H9 (cell line): ENCODE data around the gene SP4. TPM values are rescaled to one million over a fixed set of nuclear protein-coding genes. Genes with fewer than 3 reads are reported as not detected.

Experiments
- DNase-seq: peaks from one replicate; pipeline ENCODE4 v3.0.0-alpha.2; 2017
- H2AFZ ChIP-seq: one replicate; pipeline ENCODE4 v1.6.1; 2013; ENCODE audit warnings: mild to moderate bottlenecking, low read length, control low read depth, moderate library complexity
- H2AK5ac ChIP-seq: 2 replicates; pipeline ENCODE4 v1.6.1; 2013; ENCODE audit warnings: low read length, control low read depth, mixed read lengths; ENCODE audit not compliant: insufficient read length
- H2BK120ac ChIP-seq: one replicate; pipeline ENCODE4 v1.6.1; 2013; ENCODE audit warnings: low read depth, mild to moderate bottlenecking, low read length, control low read depth, inconsistent platforms; ENCODE audit not compliant: poor library complexity, severe bottlenecking
- H2BK12ac ChIP-seq: 2 replicates; pipeline ENCODE4 v1.6.1; 2013; ENCODE audit warnings: low read length, control low read depth, mixed read lengths, low read depth; ENCODE audit not compliant: insufficient read length
- H2BK15ac ChIP-seq: 2 replicates; pipeline ENCODE4 v1.6.1; 2013; ENCODE audit warnings: low read depth, low read length, control low read depth
- H2BK20ac ChIP-seq: one replicate; pipeline ENCODE4 v1.6.1; 2013; ENCODE audit warnings: low read depth, mild to moderate bottlenecking, low read length, control low read depth, inconsistent platforms; ENCODE audit not compliant: poor library complexity, severe bottlenecking
- H2BK5ac ChIP-seq: 2 replicates; pipeline ENCODE4 v1.6.1; 2013; ENCODE audit warnings: low read length, control low read depth, mixed read lengths; ENCODE audit not compliant: insufficient read length
- H3K14ac ChIP-seq: 2 replicates; pipeline ENCODE4 v1.6.1; 2013; ENCODE audit warnings: low read length, control low read depth; ENCODE audit not compliant: insufficient read depth
- H3K18ac ChIP-seq: 2 replicates; pipeline ENCODE4 v1.6.1; 2013; ENCODE audit warnings: low read depth, mild to moderate bottlenecking, mixed read lengths, low read length, control low read depth; ENCODE audit not compliant: insufficient read length
- H3K23ac ChIP-seq: 2 replicates; pipeline ENCODE4 v1.6.1; 2013; ENCODE audit warnings: low read length, control low read depth, mixed read lengths, low read depth; ENCODE audit not compliant: insufficient read length
- H3K23me2 ChIP-seq: 2 replicates; pipeline ENCODE4 v1.6.1; 2013; ENCODE audit warnings: low read depth, mild to moderate bottlenecking, mixed read lengths, low read length, control low read depth; ENCODE audit not compliant: insufficient read length, poor library complexity, severe bottlenecking
- H3K27ac ChIP-seq: 2 replicates; pipeline ENCODE4 v1.5.1; 2013; ENCODE audit warnings: low read length, control low read depth, mixed read lengths, low read depth; ENCODE audit not compliant: insufficient read length
- H3K27me3 ChIP-seq: 2 replicates; pipeline ENCODE4 v1.6.1; 2013; ENCODE audit warnings: low read length, control low read depth, inconsistent platforms; ENCODE audit not compliant: insufficient read depth
- H3K4ac ChIP-seq: 2 replicates; pipeline ENCODE4 v1.6.1; 2013; ENCODE audit warnings: low read depth, mild to moderate bottlenecking, control low read depth, inconsistent platforms, low read length, moderate library complexity
- H3K4me1 ChIP-seq: 2 replicates; pipeline ENCODE4 v1.6.1; 2013; ENCODE audit warnings: low read length, control low read depth, inconsistent platforms; ENCODE audit not compliant: insufficient read depth
- H3K4me2 ChIP-seq: 2 replicates; pipeline ENCODE4 v1.6.1; 2013; ENCODE audit warnings: low read length, control low read depth, mixed read lengths; ENCODE audit not compliant: insufficient read length, insufficient read depth
- H3K56ac ChIP-seq: 2 replicates; pipeline ENCODE4 v1.6.1; 2013; ENCODE audit warnings: low read depth, mild to moderate bottlenecking, mixed read lengths, low read length, control low read depth; ENCODE audit not compliant: insufficient read length
- H3K79me1 ChIP-seq: 2 replicates; pipeline ENCODE4 v1.6.1; 2013; ENCODE audit warnings: low read depth, mild to moderate bottlenecking, moderate library complexity, low read length, control low read depth, inconsistent platforms; ENCODE audit not compliant: insufficient read depth, poor library complexity, severe bottlenecking
- H3K79me2 ChIP-seq: 2 replicates; pipeline ENCODE4 v1.6.1; 2013; ENCODE audit warnings: low read length, control low read depth, inconsistent platforms; ENCODE audit not compliant: insufficient read depth
- H3K9ac ChIP-seq: 2 replicates; pipeline ENCODE4 v1.6.1; 2013; ENCODE audit warnings: low read length, control low read depth, mixed read lengths; ENCODE audit not compliant: insufficient read length; ENCODE audit errors: extremely low read depth
- H3K9me3 ChIP-seq: one replicate; pipeline ENCODE4 v1.6.1; 2013; ENCODE audit warnings: low read depth, low read length, inconsistent platforms; ENCODE audit not compliant: control insufficient read depth
- H3T11ph ChIP-seq: one replicate; pipeline ENCODE4 v1.6.1; 2013; ENCODE audit warnings: mild to moderate bottlenecking, low read length, control low read depth, inconsistent platforms
- H4K20me1 ChIP-seq: one replicate; pipeline ENCODE4 v1.6.1; 2013; ENCODE audit not compliant: control insufficient read depth, insufficient read length, insufficient read depth
- H4K5ac ChIP-seq: 2 replicates; pipeline ENCODE4 v1.6.1; 2013; ENCODE audit warnings: low read depth, mild to moderate bottlenecking, mixed read lengths, low read length, control low read depth; ENCODE audit not compliant: insufficient read length
- H4K8ac ChIP-seq: replicated peaks from 2 replicates; pipeline ENCODE4 v1.6.1; 2013; ENCODE audit warnings: low read length, control low read depth, mixed read lengths, low read depth; ENCODE audit not compliant: insufficient read length
- H4K91ac ChIP-seq: 2 replicates; pipeline ENCODE4 v1.6.1; 2013; ENCODE audit warnings: low read depth, mild to moderate bottlenecking, moderate library complexity, mixed read lengths, low read length, control low read depth; ENCODE audit not compliant: insufficient read length
- H3K27ac Mint-ChIP-seq, 3 experiments: 2 replicates in 2 of 3; 3 replicates in 1 of 3; pipeline ENCODE4 v1.8.0; 2020 to 2021; ENCODE audit warnings: mixed read lengths in 3 of 3, mild to moderate bottlenecking in 1 of 3, moderate library complexity in 1 of 3
- H3K27me3 Mint-ChIP-seq: 2 replicates; pipeline ENCODE4 v1.8.0; 2021; ENCODE audit warnings: low read depth, mild to moderate bottlenecking, moderate library complexity, mixed read lengths
- H3K36me3 Mint-ChIP-seq, 3 experiments: 2 replicates in 2 of 3; 3 replicates in 1 of 3; pipeline ENCODE4 v1.8.0; 2020 to 2021; ENCODE audit warnings: low read depth in 3 of 3, mixed read lengths in 3 of 3; ENCODE audit not compliant: insufficient read depth in 1 of 3
- H3K4me1 Mint-ChIP-seq, 2 experiments: 2 replicates each; pipeline ENCODE4 v1.8.0; 2020; ENCODE audit warnings: mixed read lengths in 2 of 2
- H3K4me3 Mint-ChIP-seq, 2 experiments: 2 replicates in 1 of 2; 3 replicates in 1 of 2; pipeline ENCODE4 v1.8.0; 2020 to 2021; ENCODE audit warnings: mild to moderate bottlenecking in 2 of 2, mixed read lengths in 2 of 2, moderate library complexity in 1 of 2
- H3K9me3 Mint-ChIP-seq, 2 experiments: 2 replicates in 1 of 2; 3 replicates in 1 of 2; pipeline ENCODE4 v1.8.0; 2020; ENCODE audit warnings: mild to moderate bottlenecking in 2 of 2, mixed read lengths in 2 of 2, moderate library complexity in 1 of 2
- CTCF ChIP-seq: fragments of 200-600 bp; sonication (generic); conservative IDR thresholded peaks from 3 replicates; pipeline ENCODE4 v1.8.0; 2021; ENCODE audit warnings: antibody characterized with exemption, mild to moderate bottlenecking
- WGBS: extraction: QIAGEN DNeasy Blood & Tissue Kit; methylation state at CpG from one replicate; pipeline ENCODE4 v1.1.7; 2013; ENCODE audit warnings: missing lambda C conversion rate, low lambda C conversion rate, mixed read lengths; ENCODE audit not compliant: insufficient read length; ENCODE audit errors: extremely low coverage; 5-methylcytosine and 5-hydroxymethylcytosine counted together
- total RNA-seq: library from RNA; stranded (reverse); gene quantifications from 2 replicates; pipeline ENCODE4 v1.2.1, GENCODE V29; 2021

SP4 gene
- total RNA-seq, 1 experiment from 2014 or later, result 19.4 TPM

- peak overlapping the region in 1 of 3 experiments; percentile 27; a peak in 2 of 7 replicates for H3K27ac Mint-ChIP-seq
These were observed 123.1 kb downstream of the SP4 start for GRCh38 chr7:21550821-21551531.

More at GRCh38 chr7:21550821-21551531, 123.1 kb downstream of the SP4 start:
- Histone ChIP-seq H3T11ph (no peak overlapping the region), H2BK12ac (no peak overlapping the region), H2AFZ (no peak overlapping the region), H3K27me3 (no peaks in the 10 kb centered on the region), H2AK5ac (no peak overlapping the region), H3K18ac (no peak overlapping the region), H3K23me2 (no peaks in the 10 kb centered on the region), H3K4me2 (no peak overlapping the region), H3K23ac (no peak overlapping the region), H3K4ac (no peak overlapping the region), H2BK120ac (no peak overlapping the region), H3K9me3 (no peaks in the 10 kb centered on the region), H4K8ac (no peak overlapping the region), H3K27ac (no peak overlapping the region), H4K20me1 (no peaks in the 10 kb centered on the region), H3K79me2 (no peaks in the 10 kb centered on the region), H2BK15ac (no peak overlapping the region), H3K14ac (no peak overlapping the region), H3K9ac (no peak overlapping the region), H2BK5ac (no peak overlapping the region), H4K91ac (no peak overlapping the region), H3K4me1 (no peaks in the 10 kb centered on the region; the same call in 1 of the 2 replicates), H2BK20ac (no peak overlapping the region), H4K5ac (no peak overlapping the region), H3K56ac (no peak overlapping the region), H3K79me1 (no peaks in the 10 kb centered on the region)
- Mint-ChIP-seq H3K27me3 (peaks cover 2% of the 10 kb centered on the region), H3K4me1 (peaks cover 18 to 22% of the 10 kb centered on the region in 2 experiments), H3K36me3 (peaks cover 0 to 2% (median 0%) of the 10 kb centered on the region in 3 experiments; a peak in 3 of 7 replicates), H3K4me3 (no peak overlapping the region; a peak in 1 of 5 replicates), H3K9me3 (no peaks in the 10 kb centered on the region)
- peak; percentile 66 for TF ChIP-seq CTCF
- peak; percentile 71 for DNase-seq
- no CpG with 5 or more reads among the region's 6 CpGs for WGBS
